ENCODE data around the gene LRRFIP2. TPM values are rescaled to one million over a fixed set of nuclear protein-coding genes. Genes with fewer than 3 reads are reported as not detected.

LRRFIP2 gene
- total RNA-seq, 1 donor from 2014 or later = 42.8 TPM

GRCh38 chr3:37181756-37182155 is 7.4 kb upstream of the LRRFIP2 start:
- H3K4me3 ChIP-seq = no peak overlapping the region
- TF ChIP-seq, protein P1, sequence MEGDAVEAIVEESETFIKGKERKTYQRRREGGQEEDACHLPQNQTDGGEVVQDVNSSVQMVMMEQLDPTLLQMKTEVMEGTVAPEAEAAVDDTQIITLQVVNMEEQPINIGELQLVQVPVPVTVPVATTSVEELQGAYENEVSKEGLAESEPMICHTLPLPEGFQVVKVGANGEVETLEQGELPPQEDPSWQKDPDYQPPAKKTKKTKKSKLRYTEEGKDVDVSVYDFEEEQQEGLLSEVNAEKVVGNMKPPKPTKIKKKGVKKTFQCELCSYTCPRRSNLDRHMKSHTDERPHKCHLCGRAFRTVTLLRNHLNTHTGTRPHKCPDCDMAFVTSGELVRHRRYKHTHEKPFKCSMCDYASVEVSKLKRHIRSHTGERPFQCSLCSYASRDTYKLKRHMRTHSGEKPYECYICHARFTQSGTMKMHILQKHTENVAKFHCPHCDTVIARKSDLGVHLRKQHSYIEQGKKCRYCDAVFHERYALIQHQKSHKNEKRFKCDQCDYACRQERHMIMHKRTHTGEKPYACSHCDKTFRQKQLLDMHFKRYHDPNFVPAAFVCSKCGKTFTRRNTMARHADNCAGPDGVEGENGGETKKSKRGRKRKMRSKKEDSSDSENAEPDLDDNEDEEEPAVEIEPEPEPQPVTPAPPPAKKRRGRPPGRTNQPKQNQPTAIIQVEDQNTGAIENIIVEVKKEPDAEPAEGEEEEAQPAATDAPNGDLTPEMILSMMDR (IDR thresholded peaks at IDR 0.05) = no peak
- no peak for DNase-seq (ENCODE audit: low spot score in 2 of 2)
- peak overlapping the region; percentile 74 to 77 for H3K27ac ChIP-seq
- intact Hi-C loops (cut with DNase I) = no loop called here
- no peaks in the 10 kb centered on the region for H3K9me3 ChIP-seq
- H3K4me1 ChIP-seq = peaks cover 0 to 31% of the 10 kb centered on the region in 2 donors
- no peaks in the 10 kb centered on the region for H3K27me3 ChIP-seq
- peaks cover 0 to 3% of the 10 kb centered on the region in 2 donors for H3K36me3 ChIP-seq

GRCh38 chr3:37179144-37179967 is 5.0 kb upstream of the LRRFIP2 start:
- Histone ChIP-seq H3K27me3 (no peaks in the 10 kb centered on the region), H3K27ac (peak overlapping the region; percentile 28 to 37), H3K36me3 (peaks cover 0 to 3% of the 10 kb centered on the region in 2 donors), H3K4me3 (no peak overlapping the region), H3K4me1 (peaks cover 0 to 24% of the 10 kb centered on the region in 2 donors), H3K9me3 (no peaks in the 10 kb centered on the region)
- TF ChIP-seq, protein P1 (IDR thresholded peaks at IDR 0.05) = no peak
- DNase-seq (ENCODE audit: low spot score in 2 of 2) = no peak
- intact Hi-C loops (cut with DNase I) = no loop called here

DNA sequence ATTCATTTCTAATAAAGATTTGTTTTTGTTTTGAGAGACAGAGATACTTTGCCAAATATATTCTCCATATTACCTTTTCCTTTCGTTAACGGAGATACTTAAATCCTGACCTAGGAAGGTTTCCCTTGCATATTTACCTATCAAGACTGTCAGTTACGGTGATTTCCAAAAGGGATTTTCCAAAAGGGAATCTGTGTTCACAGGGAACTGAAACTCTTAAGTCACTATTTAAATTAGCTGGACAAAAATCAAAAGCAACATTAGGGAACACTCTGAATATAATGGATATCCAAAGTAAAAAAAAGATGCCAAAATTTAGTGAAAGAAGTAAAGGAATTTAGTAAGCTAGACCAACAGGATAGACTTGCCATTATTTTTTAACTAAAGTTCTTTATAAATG is 576 bp downstream of the LRRFIP2 start:
- no peaks in the 10 kb centered on the region for H3K9me3 ChIP-seq
- no peaks in the 10 kb centered on the region for H3K27me3 ChIP-seq
- H3K36me3 ChIP-seq = peaks cover 0 to 7% of the 10 kb centered on the region in 2 donors
- H3K27ac ChIP-seq = peak overlapping the region; percentile 23 to 96
- intact Hi-C loops (cut with DNase I) = no loop called here
- TF ChIP-seq, protein P1 (IDR thresholded peaks at IDR 0.05) = no peak
- no peak for DNase-seq (ENCODE audit: low spot score in 2 of 2)
- peaks cover 6 to 28% of the 10 kb centered on the region in 2 donors for H3K4me1 ChIP-seq
- H3K4me3 ChIP-seq = peak overlapping the region; percentile 85 to 88

GRCh38 chr3:37171144-37171543 is 3.2 kb downstream of the LRRFIP2 start:
- intact Hi-C loops (cut with DNase I) = no loop called here
- Histone ChIP-seq H3K4me1 (peaks cover 6 to 23% of the 10 kb centered on the region in 2 donors), H3K27ac (peak overlapping the region; percentile 62 to 96), H3K9me3 (no peaks in the 10 kb centered on the region), H3K36me3 (peaks cover 3 to 11% of the 10 kb centered on the region in 2 donors), H3K4me3 (peak overlapping the region; percentile 6 to 35), H3K27me3 (no peaks in the 10 kb centered on the region)
- TF ChIP-seq, protein P1 (IDR thresholded peaks at IDR 0.05) = no peak
- peak in 1 of 2 donors; percentile 67 for DNase-seq (ENCODE audit: low spot score in 2 of 2)

DNA sequence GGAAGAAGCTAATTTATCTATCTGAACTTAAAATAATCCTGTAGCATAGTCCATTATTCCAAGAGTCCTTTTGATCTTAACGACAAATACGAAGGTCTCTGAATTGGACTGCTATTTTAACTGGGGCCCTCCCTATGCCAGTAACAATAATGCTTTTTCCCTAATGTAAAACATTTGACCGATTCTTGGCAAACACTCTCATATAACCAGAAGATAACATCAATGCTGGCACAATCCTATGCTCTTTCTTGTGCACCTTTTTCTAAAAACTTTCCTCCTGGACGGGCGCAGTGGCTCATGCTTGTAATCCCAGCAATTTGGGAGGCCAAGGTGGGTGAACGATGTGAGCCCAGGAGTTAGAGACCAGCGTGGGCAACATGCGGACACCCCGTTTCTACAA is 3.9 kb downstream of the LRRFIP2 start:
- peak overlapping the region; percentile 62 to 96 for H3K27ac ChIP-seq
- H3K4me1 ChIP-seq = peaks cover 6 to 23% of the 10 kb centered on the region in 2 donors
- H3K9me3 ChIP-seq = no peaks in the 10 kb centered on the region
- intact Hi-C loops (cut with DNase I) = no loop called here
- TF ChIP-seq, protein P1 (IDR thresholded peaks at IDR 0.05) = no peak
- DNase-seq (ENCODE audit: low spot score in 2 of 2) = no peak
- peak overlapping the region; percentile 6 to 35 for H3K4me3 ChIP-seq
- no peaks in the 10 kb centered on the region for H3K27me3 ChIP-seq
- H3K36me3 ChIP-seq = peaks cover 3 to 11% of the 10 kb centered on the region in 2 donors

Measured in ascending aorta (tissue), 2 donors.